Transverse colon (tissue), 4 donors: ENCODE measurements around the gene CTF1. TPM values are rescaled to one million over a fixed set of nuclear protein-coding genes. Genes with fewer than 3 reads are reported as not detected.

Experiments used
- DNase-seq: peaks from one replicate; pipeline ENCODE4 v3.0.0-alpha.2; 2019
- H3K27ac ChIP-seq, 4 donors: fragments of 200-600 bp; sonication (generic); 2 replicates each; pipeline ENCODE4 v1.5.1; 2016 to 2018; ENCODE audit warnings: inconsistent platforms in 4 of 4
- H3K27me3 ChIP-seq: fragments of 200-600 bp; sonication (generic); 2 replicates; pipeline ENCODE4 v1.5.1; 2017; ENCODE audit warnings: inconsistent platforms
- H3K36me3 ChIP-seq, 4 donors: fragments of 200-600 bp; sonication (generic); 2 replicates each; pipeline ENCODE4 v1.5.1; 2017 to 2019; ENCODE audit warnings: inconsistent platforms in 4 of 4
- H3K4me1 ChIP-seq, 4 donors: fragments of 200-600 bp; sonication (generic); 2 replicates each; pipeline ENCODE4 v1.5.1; 2017 to 2020; ENCODE audit warnings: inconsistent platforms in 4 of 4
- H3K4me3 ChIP-seq, 4 donors: fragments of 200-600 bp; sonication (generic); 1 replicate in 1 of 4; 2 replicates in 3 of 4; pipeline versions ENCODE4 v1.5.1 to v1.6.1; 2017 to 2019; ENCODE audit warnings: inconsistent platforms in 4 of 4
- H3K9me3 ChIP-seq, 2 donors: fragments of 200-600 bp; sonication (generic); 2 replicates each; pipeline ENCODE4 v1.5.1; 2017 to 2019; ENCODE audit warnings: inconsistent platforms in 2 of 2
- EP300 ChIP-seq: sonication (generic); formaldehyde crosslinking; IDR thresholded peaks from one replicate; pipeline ENCODE4 v1.6.1; 2017; ENCODE audit warnings: antibody characterized with exemption, low read depth
- POLR2A ChIP-seq: fragments of 450-650 bp; IDR thresholded peaks from one replicate; pipeline ENCODE4 v1.6.1; 2016; ENCODE audit warnings: antibody characterized with exemption, mild to moderate bottlenecking, moderate library complexity
- POLR2AphosphoS5 ChIP-seq, 3 donors: sonication (generic); formaldehyde crosslinking; IDR thresholded peaks; one replicate each; pipeline ENCODE4 v1.6.1; 2016; ENCODE audit warnings: antibody characterized with exemption in 3 of 3
- WGBS, 2 donors: methylation state at CpG; one replicate each; pipeline ENCODE4 v1.1.5; 2018; ENCODE audit warnings: low coverage in 1 of 2; 5-methylcytosine and 5-hydroxymethylcytosine counted together
- in situ Hi-C, 4 donors: fragments of 200-750 bp; cut with MboI; loops; one replicate each; pipeline versions ENCODE4 v1.15.0 to v1.15.1; 2017; ENCODE audit warnings: low sequenced_read_pairs in 3 of 4, low pct_ligation_motif_present in 1 of 4, low pct_unique_long_range_greater_than_20kb in 1 of 4
- intact Hi-C: fragments of 100-400 bp; cut with DNase I; formaldehyde crosslinking; loops from one replicate; pipeline ENCODE4 v1.15.1; 2023; ENCODE audit warnings: low total_unique reads
- total RNA-seq, 4 donors: library from RNA; depleted of rRNA; stranded (reverse); fragments of >200 nt; gene quantifications; one replicate each; pipeline ENCODE4 v1.1.0, GENCODE V29; 2016
- TF ChIP-seq, protein P1 (sequence below), 5 experiments: fragments of 200-600 bp in 3 of 5; fragments of 450-650 bp in 2 of 5; sonication (generic) in 3 of 5; IDR thresholded peaks; 1 replicate in 2 of 5; 2 replicates in 3 of 5; pipeline ENCODE4 v1.5.1; 2016 to 2017; ENCODE audit warnings: antibody characterized with exemption in 5 of 5, inconsistent platforms in 3 of 5, mild to moderate bottlenecking in 2 of 5, moderate library complexity in 1 of 5

CTF1 gene
- total RNA-seq, 4 donors from 2014 or later: 0.82 to 0.95 TPM; not detected in 2

DNA sequence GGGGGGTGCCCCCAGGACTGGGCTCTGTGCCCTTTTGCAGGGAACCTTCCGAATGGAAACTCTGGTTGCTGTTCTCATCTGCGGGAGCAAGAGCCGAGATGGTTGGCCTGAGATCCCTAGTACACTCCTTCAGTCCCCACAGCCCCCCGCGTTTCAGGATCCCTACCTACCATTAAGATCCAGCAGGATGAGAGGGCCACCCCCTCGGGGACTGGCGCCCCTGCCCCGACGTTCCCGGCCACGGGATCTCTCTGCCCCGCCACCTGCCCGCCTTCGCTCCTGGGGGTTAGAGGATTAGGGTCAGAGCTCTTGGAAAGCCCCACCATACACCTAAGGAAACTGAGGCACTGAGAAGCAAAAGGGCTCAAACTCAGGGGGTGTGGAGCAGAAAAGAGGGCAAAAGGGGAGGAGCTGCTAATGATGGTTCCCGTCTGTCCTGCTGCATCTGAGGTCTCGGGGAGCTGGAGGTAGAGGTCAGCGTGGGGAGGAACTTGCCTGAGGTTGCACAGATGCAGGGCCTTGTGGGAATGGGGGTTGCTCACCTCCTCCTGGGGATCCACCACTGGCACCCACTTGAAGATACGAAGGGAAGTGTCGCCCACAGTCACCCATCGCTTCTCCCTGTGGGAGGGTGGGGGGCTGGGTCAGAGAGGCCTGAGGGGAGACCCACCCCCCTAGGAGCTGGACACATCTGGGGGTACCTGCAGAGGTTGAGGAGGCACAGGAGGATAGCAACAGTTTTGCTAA lies 3.6 kb upstream of the CTF1 start:
- intact Hi-C loops: loop anchor here (2.0 kb wide), 1 partner anchor 16 kb away; no protein-coding TSS in a partner anchor
- DNase-seq: no peak

GRCh38 chr16:30893417-30893743 lies 3.0 kb upstream of the CTF1 start:
- in situ Hi-C loops (no loop called here), intact Hi-C loops (loop anchor here (2.0 kb wide), 1 partner anchor 17 kb away; no protein-coding TSS in a partner anchor)
- Histone ChIP-seq H3K4me3 (peak overlapping the region; percentile 83 to 96 (median 86)), H3K4me1 (peaks cover 19 to 42% (median 31%) of the 10 kb centered on the region in 4 donors), H3K9me3 (no peaks in the 10 kb centered on the region), H3K36me3 (peaks cover 0 to 11% (median 0%) of the 10 kb centered on the region in 4 donors), H3K27ac (peak overlapping the region; percentile 89 to 94 (median 91)), H3K27me3 (no peaks in the 10 kb centered on the region)
- DNase-seq: no peak
- TF ChIP-seq, protein P1, sequence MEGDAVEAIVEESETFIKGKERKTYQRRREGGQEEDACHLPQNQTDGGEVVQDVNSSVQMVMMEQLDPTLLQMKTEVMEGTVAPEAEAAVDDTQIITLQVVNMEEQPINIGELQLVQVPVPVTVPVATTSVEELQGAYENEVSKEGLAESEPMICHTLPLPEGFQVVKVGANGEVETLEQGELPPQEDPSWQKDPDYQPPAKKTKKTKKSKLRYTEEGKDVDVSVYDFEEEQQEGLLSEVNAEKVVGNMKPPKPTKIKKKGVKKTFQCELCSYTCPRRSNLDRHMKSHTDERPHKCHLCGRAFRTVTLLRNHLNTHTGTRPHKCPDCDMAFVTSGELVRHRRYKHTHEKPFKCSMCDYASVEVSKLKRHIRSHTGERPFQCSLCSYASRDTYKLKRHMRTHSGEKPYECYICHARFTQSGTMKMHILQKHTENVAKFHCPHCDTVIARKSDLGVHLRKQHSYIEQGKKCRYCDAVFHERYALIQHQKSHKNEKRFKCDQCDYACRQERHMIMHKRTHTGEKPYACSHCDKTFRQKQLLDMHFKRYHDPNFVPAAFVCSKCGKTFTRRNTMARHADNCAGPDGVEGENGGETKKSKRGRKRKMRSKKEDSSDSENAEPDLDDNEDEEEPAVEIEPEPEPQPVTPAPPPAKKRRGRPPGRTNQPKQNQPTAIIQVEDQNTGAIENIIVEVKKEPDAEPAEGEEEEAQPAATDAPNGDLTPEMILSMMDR (IDR thresholded peaks at IDR 0.05): no peak
- no peak for TF ChIP-seq POLR2AphosphoS5 (IDR thresholded peaks at IDR 0.05)
- TF ChIP-seq POLR2A: no peak
- no peak for TF ChIP-seq EP300
- WGBS, 2 donors: 2% methylated on average over 11 of the region's 11 CpGs; no CpG with 5 or more reads in 1 of the 2 donors

More for the DNA sequence above, 3.6 kb upstream of the CTF1 start:
- TF ChIP-seq POLR2AphosphoS5 (IDR thresholded peaks at IDR 0.05) (no peak), POLR2A (no peak), EP300 (no peak)
- Histone ChIP-seq H3K4me3 (peak overlapping the region; percentile 83 to 96 (median 86)), H3K27me3 (no peaks in the 10 kb centered on the region), H3K9me3 (no peaks in the 10 kb centered on the region), H3K4me1 (peaks cover 19 to 42% (median 31%) of the 10 kb centered on the region in 4 donors), H3K36me3 (peaks cover 0 to 13% (median 0%) of the 10 kb centered on the region in 4 donors), H3K27ac (peak overlapping the region; percentile 89 to 94 (median 91))
- in situ Hi-C loops: no loop called here
- 67% methylated on average over 20 of the region's 20 CpGs; no CpG with 5 or more reads in 1 of the 2 donors for WGBS, 2 donors

GRCh38 chr16:30893744-30894539 lies 2.5 kb upstream of the CTF1 start, which contains the start of gene BCL7C:
Gene BCL7C (minus strand): TSS chr16:30894077. CDS start chr16:30893944, 133 bp downstream.
- peak within 1 kb of the TSS; percentile 83 to 96 (median 86) for H3K4me3 ChIP-seq
- peaks cover 0 to 7% (median 0%) of the 10 kb centered on the region in 4 donors for H3K36me3 ChIP-seq
- no peaks in the 10 kb centered on the region for H3K27me3 ChIP-seq
- DNase-seq: peak; percentile 95
- WGBS, 2 donors: 0% methylated on average over 30 of the region's 97 CpGs; no CpG with 5 or more reads in 1 of the 2 donors
- TF ChIP-seq EP300 (no peak), POLR2A (peak; percentile 42), POLR2AphosphoS5 (IDR thresholded peaks at IDR 0.05) (peak; percentile 24 to 47 (median 35))
- TF ChIP-seq, protein P1 (IDR thresholded peaks at IDR 0.05): peak in 4 of 5 experiments; percentile 26 to 57 (median 38)
- peaks cover 19 to 42% (median 31%) of the 10 kb centered on the region in 4 donors for H3K4me1 ChIP-seq
- intact Hi-C loops: loop anchor here (2.0 kb wide), 1 partner anchor 17 kb away; no protein-coding TSS in a partner anchor
- no peaks in the 10 kb centered on the region for H3K9me3 ChIP-seq
- in situ Hi-C loops: no loop called here
- peak within 1 kb of the TSS; percentile 89 to 94 (median 91) for H3K27ac ChIP-seq

GRCh38 chr16:30894540-30895368 lies 1.7 kb upstream of the CTF1 start:
- peaks cover 19 to 42% (median 31%) of the 10 kb centered on the region in 4 donors for H3K4me1 ChIP-seq
- in situ Hi-C loops: no loop called here
- peak overlapping the region; percentile 89 to 94 (median 91) for H3K27ac ChIP-seq
- 42 to 47% methylated on average over 4 to 16 of the region's 16 CpGs for WGBS, 2 donors
- no peak for TF ChIP-seq POLR2AphosphoS5 (IDR thresholded peaks at IDR 0.05)
- TF ChIP-seq, protein P1 (IDR thresholded peaks at IDR 0.05): no peak
- no peak for TF ChIP-seq EP300
- TF ChIP-seq POLR2A: no peak
- intact Hi-C loops: no loop called here
- no peaks in the 10 kb centered on the region for H3K27me3 ChIP-seq
- H3K36me3 ChIP-seq: no peaks in the 10 kb centered on the region
- H3K4me3 ChIP-seq: peak overlapping the region in 3 of 4 donors; percentile 83 to 96 (median 87)
- DNase-seq: no peak
- H3K9me3 ChIP-seq: no peaks in the 10 kb centered on the region
